Measurements from ENCODE around the gene TBC1D10A. TPM values are rescaled to one million over a fixed set of nuclear protein-coding genes. Genes with fewer than 3 reads are reported as not detected.

Gene TBC1D10A
- total RNA-seq: 10 to 100 TPM; 31.5 to 54.2 TPM

GRCh38 chr22:30326706-30327362 lies at the start of gene TBC1D10A:
TSS of gene TBC1D10A (minus strand) at chr22:30326941. CDS start at chr22:30326881, 60 bp downstream.
- Histone ChIP-seq H3K4me1 (ENCODE audit: control insufficient read depth in 1 of 2, low read depth in 2 of 2) (peaks cover 35 to 50% of the 10 kb centered on the region in 2 donors), H3K27me3 (replicated peaks; ENCODE audit: insufficient read depth) (no peaks in the 10 kb centered on the region), H3K9me3 (no peaks in the 10 kb centered on the region), H3K36me3 (peaks cover 5% of the 10 kb centered on the region), H3K4me3 (peak within 1 kb of the TSS; percentile 93), H3K27ac (peak within 1 kb of the TSS; percentile 86 to 88)
- peak; percentile 88 for ATAC-seq (ENCODE audit: insufficient number of reproducible peaks, low FRiP score, low read depth)
- no peak for TF ChIP-seq CTCF (IDR thresholded peaks at IDR 0.05)
- peak; percentile 61 for DNase-seq (ENCODE audit: low spot score)

- no peak for TF ChIP-seq CTCF (IDR thresholded peaks at IDR 0.05)
- Histone ChIP-seq H3K27ac (no peak overlapping the region), H3K4me1 (ENCODE audit: control insufficient read depth in 1 of 2, low read depth in 2 of 2) (no peaks in the 10 kb centered on the region), H3K4me3 (no peak overlapping the region), H3K36me3 (peaks cover 13% of the 10 kb centered on the region), H3K27me3 (replicated peaks; ENCODE audit: insufficient read depth) (no peaks in the 10 kb centered on the region), H3K9me3 (no peaks in the 10 kb centered on the region)
- DNase-seq (ENCODE audit: low spot score) (no peak), ATAC-seq (ENCODE audit: insufficient number of reproducible peaks, low FRiP score, low read depth) (no peak)
Observed at GRCh38 chr22:30375312-30375849, 48.6 kb upstream of the TBC1D10A start.

- ATAC-seq (ENCODE audit: insufficient number of reproducible peaks, low FRiP score, low read depth): no peak
Observed at GRCh38 chr22:30373331-30374325, 46.9 kb upstream of the TBC1D10A start.

GRCh38 chr22:30372915-30373314 lies 46.2 kb upstream of the TBC1D10A start:
- DNase-seq (ENCODE audit: low spot score) (no peak), ATAC-seq (ENCODE audit: insufficient number of reproducible peaks, low FRiP score, low read depth) (no peak)
- Histone ChIP-seq H3K27me3 (replicated peaks; ENCODE audit: insufficient read depth) (no peaks in the 10 kb centered on the region), H3K27ac (no peak overlapping the region), H3K4me1 (ENCODE audit: control insufficient read depth in 1 of 2, low read depth in 2 of 2) (no peaks in the 10 kb centered on the region), H3K36me3 (peaks cover 3% of the 10 kb centered on the region), H3K9me3 (no peaks in the 10 kb centered on the region), H3K4me3 (no peak overlapping the region)
- TF ChIP-seq CTCF (IDR thresholded peaks at IDR 0.05): no peak

More at GRCh38 chr22:30373331-30374325, 46.9 kb upstream of the TBC1D10A start:
- TF ChIP-seq CTCF (IDR thresholded peaks at IDR 0.05): no peak
- peaks cover 3% of the 10 kb centered on the region for H3K36me3 ChIP-seq
- H3K4me3 ChIP-seq: no peak overlapping the region
- no peak overlapping the region for H3K27ac ChIP-seq
- no peaks in the 10 kb centered on the region for H3K4me1 ChIP-seq (ENCODE audit: control insufficient read depth in 1 of 2, low read depth in 2 of 2)
- no peaks in the 10 kb centered on the region for H3K27me3 ChIP-seq (replicated peaks; ENCODE audit: insufficient read depth)
- no peaks in the 10 kb centered on the region for H3K9me3 ChIP-seq
- DNase-seq (ENCODE audit: low spot score): no peak

- no peaks in the 10 kb centered on the region for H3K27me3 ChIP-seq (replicated peaks; ENCODE audit: insufficient read depth)
- H3K36me3 ChIP-seq: no peaks in the 10 kb centered on the region
- TF ChIP-seq CTCF (IDR thresholded peaks at IDR 0.05): no peak
- ATAC-seq (ENCODE audit: insufficient number of reproducible peaks, low FRiP score, low read depth) (no peak), DNase-seq (ENCODE audit: low spot score) (no peak)
- H3K4me3 ChIP-seq: no peak overlapping the region
- H3K9me3 ChIP-seq: no peaks in the 10 kb centered on the region
- H3K27ac ChIP-seq: no peak overlapping the region
- no peaks in the 10 kb centered on the region for H3K4me1 ChIP-seq (ENCODE audit: control insufficient read depth in 1 of 2, low read depth in 2 of 2)
Observed at GRCh38 chr22:30371981-30372380, 45.2 kb upstream of the TBC1D10A start.
